ENCODE results near the gene HDAC11.

GRCh38 chr3:13526626-13526949 is 46.5 kb downstream of the HDAC11 start:
- TF ChIP-seq GATA2 (IDR thresholded peaks at IDR 0.05; ENCODE audit: low read depth, low read length) (no peak), GATA3 (IDR thresholded peaks at IDR 0.05; ENCODE audit: low read depth, low read length) (no peak)
